Right lobe of liver (tissue), 6 donors: Measurements from ENCODE around the gene PPP1R1B. TPM values are rescaled to one million over a fixed set of nuclear protein-coding genes. Genes with fewer than 3 reads are reported as not detected.

Experiments
- ATAC-seq, 4 donors: fragments of 200-7000 bp; cut with Tn5 transposase; one replicate each; pipeline ENCODE4 v1.9.1; 2020; ENCODE audit warnings: mild to moderate bottlenecking in 4 of 4, moderate library complexity in 4 of 4
- DNase-seq, 3 donors: peaks; one replicate each; pipeline ENCODE4 v3.0.0-alpha.2; 2020
- H3K27ac ChIP-seq, 3 donors: fragments of 200-600 bp; one replicate each; pipeline ENCODE4 v1.8.0; 2022
- H3K27me3 ChIP-seq, 2 donors: fragments of 200-600 bp; one replicate each; pipeline ENCODE4 v1.8.0; 2022
- H3K36me3 ChIP-seq, 4 donors: fragments of 200-600 bp; sonication (generic) in 1 of 4; one replicate each; pipeline versions ENCODE4 v1.5.1 to v1.8.0; 2017 to 2022; ENCODE audit warnings: control low read depth in 1 of 4
- H3K4me1 ChIP-seq, 4 donors: fragments of 200-600 bp; sonication (generic) in 1 of 4; one replicate each; pipeline versions ENCODE4 v1.5.1 to v1.8.0; 2017 to 2022; ENCODE audit warnings: control low read depth in 1 of 4
- H3K4me3 ChIP-seq, 3 donors: fragments of 200-600 bp; one replicate each; pipeline ENCODE4 v1.8.0; 2022
- H3K9me3 ChIP-seq, 4 donors: fragments of 200-600 bp; sonication (generic) in 1 of 4; one replicate each; pipeline versions ENCODE4 v1.5.1 to v1.8.0; 2017 to 2022; ENCODE audit warnings: control low read depth in 1 of 4
- POLR2A ChIP-seq: fragments of 450-650 bp; IDR thresholded peaks from one replicate; pipeline ENCODE4 v1.6.1; 2017; ENCODE audit warnings: antibody characterized with exemption, mild to moderate bottlenecking
- WGBS: methylation state at CpG from one replicate; pipeline ENCODE4 v1.1.6; 2018; ENCODE audit warnings: low coverage, low lambda C conversion rate; ENCODE audit not compliant: insufficient coverage; ENCODE audit errors: missing lambda C conversion rate; 5-methylcytosine and 5-hydroxymethylcytosine counted together
- intact Hi-C, 2 donors: fragments of 100-400 bp; cut with DNase I; formaldehyde crosslinking; loops; one replicate each; pipeline versions ENCODE4 v1.11.2 to v1.14.1; 2022
- total RNA-seq, 6 experiments: library from RNA; depleted of rRNA in 2 of 6; stranded (reverse); fragments of >200 nt in 2 of 6; fragmentation: NEBNext Ultra II Directional in 3 of 6; extraction: Animal tissue kit (Norgen Biotek cat#: 25700) in 3 of 6; gene quantifications; one replicate each; pipeline versions ENCODE4 v1.1.0 to v1.2.4, GENCODE V29; 2016 to 2023
- TF ChIP-seq, protein P1 (sequence below), 4 donors: fragments of 200-600 bp in 3 of 4; fragments of 450-650 bp in 1 of 4; IDR thresholded peaks; one replicate each; pipeline versions ENCODE4 v1.5.1 to v1.8.0; 2016 to 2022; ENCODE audit warnings: antibody characterized with exemption in 4 of 4, mild to moderate bottlenecking in 2 of 4
- donor health status: DM: no; HTN: yes; CAD: no.
- donor health status: DM: no; HTN: no; CAD: no.
- donor health status: DM: no; HTN: no; CAD: no.
- donor health status: DM: no; HTN: yes; CAD: no.
- donor health status: DM: no; HTN: yes; CAD: no.

The PPP1R1B gene
- total RNA-seq, 6 experiments from 2014 or later: 0.46 TPM; not detected in 5

DNA sequence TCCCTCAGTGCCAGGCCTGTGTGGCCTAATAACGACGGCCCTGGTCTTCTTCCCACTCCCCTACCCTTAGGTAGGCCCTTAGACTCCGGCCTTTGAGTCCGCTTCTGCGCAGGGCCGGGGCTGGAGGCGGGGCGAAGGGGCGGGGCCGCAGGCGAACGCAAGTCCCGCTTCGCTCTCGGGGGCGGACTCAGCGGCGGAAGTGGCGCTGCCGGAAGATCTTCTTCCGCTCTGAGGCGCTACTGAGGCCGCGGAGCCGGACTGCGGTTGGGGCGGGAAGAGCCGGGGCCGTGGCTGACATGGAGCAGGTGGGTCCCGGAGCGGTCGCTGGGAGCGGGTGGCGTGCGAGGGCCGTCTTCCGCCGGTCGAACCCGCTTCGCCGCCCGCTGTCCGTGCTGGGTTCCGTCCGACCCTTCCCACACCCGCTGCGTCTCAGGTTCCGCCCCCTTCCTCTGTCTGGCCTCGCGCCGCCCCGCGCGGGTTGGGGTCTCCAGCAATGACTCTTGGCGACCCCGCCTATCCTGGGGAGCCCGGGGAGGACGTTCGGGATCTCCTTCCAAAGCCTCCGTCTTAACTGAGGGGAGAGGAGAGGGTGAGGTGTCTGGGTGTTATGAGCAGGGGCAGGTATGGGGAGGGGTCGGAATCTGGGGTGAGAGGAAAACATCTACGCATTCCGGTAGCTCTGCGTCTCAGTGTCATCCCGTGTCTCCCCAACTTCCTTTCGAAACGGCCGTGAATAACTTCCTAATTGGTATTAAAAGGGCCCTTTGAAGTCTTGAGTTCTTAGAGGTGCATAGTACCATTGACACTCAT lies 10.4 kb downstream of the PPP1R1B start, which contains the start of gene STARD3:
STARD3 (plus strand) TSS at position 218 of the 810 bp plus-strand sequence. CDS start 16,388 bp downstream, outside the sequence.
- Histone ChIP-seq H3K27ac (peak within 1 kb of the TSS; percentile 82 to 90 (median 85)), H3K36me3 (no peaks in the 10 kb centered on the region), H3K27me3 (no peaks in the 10 kb centered on the region), H3K4me1 (peaks cover 0 to 17% (median 7%) of the 10 kb centered on the region in 4 donors), H3K9me3 (no peaks in the 10 kb centered on the region), H3K4me3 (peak within 1 kb of the TSS; percentile 89 to 95 (median 94))
- TF ChIP-seq, protein P1, sequence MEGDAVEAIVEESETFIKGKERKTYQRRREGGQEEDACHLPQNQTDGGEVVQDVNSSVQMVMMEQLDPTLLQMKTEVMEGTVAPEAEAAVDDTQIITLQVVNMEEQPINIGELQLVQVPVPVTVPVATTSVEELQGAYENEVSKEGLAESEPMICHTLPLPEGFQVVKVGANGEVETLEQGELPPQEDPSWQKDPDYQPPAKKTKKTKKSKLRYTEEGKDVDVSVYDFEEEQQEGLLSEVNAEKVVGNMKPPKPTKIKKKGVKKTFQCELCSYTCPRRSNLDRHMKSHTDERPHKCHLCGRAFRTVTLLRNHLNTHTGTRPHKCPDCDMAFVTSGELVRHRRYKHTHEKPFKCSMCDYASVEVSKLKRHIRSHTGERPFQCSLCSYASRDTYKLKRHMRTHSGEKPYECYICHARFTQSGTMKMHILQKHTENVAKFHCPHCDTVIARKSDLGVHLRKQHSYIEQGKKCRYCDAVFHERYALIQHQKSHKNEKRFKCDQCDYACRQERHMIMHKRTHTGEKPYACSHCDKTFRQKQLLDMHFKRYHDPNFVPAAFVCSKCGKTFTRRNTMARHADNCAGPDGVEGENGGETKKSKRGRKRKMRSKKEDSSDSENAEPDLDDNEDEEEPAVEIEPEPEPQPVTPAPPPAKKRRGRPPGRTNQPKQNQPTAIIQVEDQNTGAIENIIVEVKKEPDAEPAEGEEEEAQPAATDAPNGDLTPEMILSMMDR (IDR thresholded peaks at IDR 0.05): peak in 3 of 4 donors; percentile 22 to 34 (median 34)
- peak; percentile 65 for TF ChIP-seq POLR2A
- ATAC-seq (peak; percentile 93 to 95 (median 93)), DNase-seq (peak; percentile 95 to 96 (median 95))
- intact Hi-C loops: loop anchor here in 1 of 2 donors (10.0 kb wide), 1 partner anchor 108 kb away; no protein-coding TSS in a partner anchor
- WGBS: 0% methylated on average over 33 of the region's 69 CpGs

DNA sequence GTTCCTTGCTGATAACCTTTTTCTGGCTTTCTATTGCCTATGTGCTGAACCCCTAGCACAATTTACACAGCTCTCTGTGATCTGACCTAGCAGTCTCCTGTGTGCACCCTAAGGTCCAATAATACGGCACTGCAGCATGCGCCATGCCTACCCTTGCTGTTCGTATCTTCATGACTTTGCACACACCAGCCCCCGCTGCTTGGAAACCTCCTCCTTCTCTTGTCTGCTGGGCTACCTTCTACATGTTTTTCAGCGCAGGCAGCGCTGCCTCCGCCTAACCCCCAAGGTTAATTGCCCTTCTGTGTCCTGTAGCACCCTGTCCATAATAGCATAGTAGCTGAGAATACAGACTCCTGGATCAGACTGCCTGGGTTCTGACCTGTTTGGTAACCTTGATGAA lies 11.6 kb downstream of the PPP1R1B start:
- no peak overlapping the region for H3K27ac ChIP-seq

DNA sequence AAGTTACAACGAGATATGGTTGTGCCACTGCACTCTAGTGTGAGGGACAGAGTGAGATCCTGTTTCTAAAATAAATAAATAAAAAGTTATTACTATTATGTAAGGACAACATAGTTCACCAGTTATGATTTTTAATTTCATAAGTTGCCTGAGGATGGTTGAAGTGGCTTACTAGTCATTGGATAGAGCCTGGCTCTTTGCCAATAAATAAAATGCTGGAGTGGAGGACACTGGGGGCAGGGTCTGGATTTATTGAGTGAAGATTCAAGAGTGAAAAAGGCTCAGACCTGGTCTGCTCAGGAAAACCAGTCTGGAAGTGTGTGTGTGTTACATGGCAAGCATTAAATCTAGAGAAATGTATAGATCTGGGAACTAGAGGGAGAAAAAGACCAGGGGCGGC lies 12.3 kb downstream of the PPP1R1B start:
- intact Hi-C loops: loop anchor here in 1 of 2 donors (10.0 kb wide), 1 partner anchor 106 kb away; no protein-coding TSS in a partner anchor
- TF ChIP-seq, protein P1 (IDR thresholded peaks at IDR 0.05): no peak
- no peak for TF ChIP-seq POLR2A
- no peaks in the 10 kb centered on the region for H3K27me3 ChIP-seq
- DNase-seq: no peak
- no peak overlapping the region for H3K4me3 ChIP-seq
- H3K27ac ChIP-seq: no peak overlapping the region
- H3K9me3 ChIP-seq: no peaks in the 10 kb centered on the region
- 83% methylated on average over 2 of the region's 2 CpGs for WGBS
- peaks cover 0 to 17% (median 7%) of the 10 kb centered on the region in 4 donors for H3K4me1 ChIP-seq
- H3K36me3 ChIP-seq: no peaks in the 10 kb centered on the region
- ATAC-seq: no peak

More for the DNA sequence above, 11.6 kb downstream of the PPP1R1B start:
- peaks cover 0 to 17% (median 7%) of the 10 kb centered on the region in 4 donors for H3K4me1 ChIP-seq
- TF ChIP-seq, protein P1 (IDR thresholded peaks at IDR 0.05): no peak
- no peak for TF ChIP-seq POLR2A
- 96% methylated on average over 7 of the region's 7 CpGs for WGBS
- no peaks in the 10 kb centered on the region for H3K36me3 ChIP-seq
- H3K9me3 ChIP-seq: no peaks in the 10 kb centered on the region
- ATAC-seq (no peak), DNase-seq (no peak)
- no peaks in the 10 kb centered on the region for H3K27me3 ChIP-seq
- intact Hi-C loops: loop anchor here in 1 of 2 donors (10.0 kb wide), 1 partner anchor 106 kb away; no protein-coding TSS in a partner anchor
- peak overlapping the region in 1 of 3 donors; percentile 89 for H3K4me3 ChIP-seq

DNA sequence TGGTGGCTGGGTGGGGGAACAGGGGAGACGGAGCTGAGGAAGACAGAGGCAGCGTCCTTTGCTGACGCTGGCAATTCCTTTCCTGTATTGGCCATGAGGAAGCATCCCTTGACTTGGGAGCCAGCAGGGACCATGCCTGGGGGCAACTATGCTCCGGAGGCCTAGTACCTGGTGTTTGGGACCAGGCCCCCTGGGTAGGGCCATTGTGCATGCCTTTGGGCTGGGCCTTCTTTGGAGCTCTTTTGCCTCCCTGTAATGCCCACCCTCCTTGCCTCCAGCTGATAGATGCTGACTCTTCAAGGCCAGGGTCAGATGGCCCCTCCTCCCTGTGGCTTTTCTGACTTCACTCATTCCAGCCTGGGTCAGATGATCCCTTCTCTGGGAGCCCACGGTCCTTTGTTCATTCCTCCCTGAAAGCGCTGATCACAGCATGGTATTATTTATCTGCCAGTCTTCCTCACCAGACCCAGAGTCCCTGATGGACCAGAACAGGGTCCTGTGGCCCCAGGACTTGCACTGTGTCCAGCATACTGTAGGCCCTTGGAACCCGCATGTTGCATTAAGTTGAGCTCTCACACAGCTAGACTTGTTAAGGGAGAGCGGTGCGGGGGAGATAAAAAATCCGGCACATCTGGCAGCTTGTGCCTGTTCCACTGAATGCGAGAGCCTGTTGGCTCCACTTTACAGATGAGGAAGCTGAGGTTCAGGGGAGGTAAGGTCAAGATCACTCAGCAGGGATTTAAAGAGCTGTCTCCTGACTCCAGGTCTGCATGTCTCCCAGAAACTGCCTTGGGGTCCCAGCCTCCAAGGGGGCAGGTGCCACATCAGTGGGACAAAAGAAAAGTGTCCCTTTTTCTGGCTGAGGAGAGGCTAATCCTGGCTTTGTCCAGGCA lies 13.1 kb downstream of the PPP1R1B start:
- no peak overlapping the region for H3K27ac ChIP-seq
- WGBS: 76% methylated on average over 4 of the region's 11 CpGs
- H3K4me1 ChIP-seq: peaks cover 0 to 17% (median 7%) of the 10 kb centered on the region in 4 donors
- TF ChIP-seq, protein P1 (IDR thresholded peaks at IDR 0.05): no peak
- no peak for TF ChIP-seq POLR2A
- H3K9me3 ChIP-seq: no peaks in the 10 kb centered on the region
- no peak for ATAC-seq
- no peak overlapping the region for H3K4me3 ChIP-seq
- no peaks in the 10 kb centered on the region for H3K36me3 ChIP-seq
- intact Hi-C loops: loop anchor here in 1 of 2 donors (10.0 kb wide), 1 partner anchor 105 kb away; no protein-coding TSS in a partner anchor
- DNase-seq: no peak
- H3K27me3 ChIP-seq: no peaks in the 10 kb centered on the region
